ENCODE measurements around the gene FGF6.
"Not testable (repeated sequence)": the region's sequence is repeated elsewhere in the genome, so short reads cannot be mapped to it uniquely, and the experiment has no call there.

The FGF6 gene

GRCh38 chr12:4417455-4417854, 28.2 kb downstream of the FGF6 start:
- DNase-seq, result peak; percentile 26 to 73

GRCh38 chr12:4416276-4416675, 29.3 kb downstream of the FGF6 start:
- no peak for DNase-seq

- DNase-seq, result no peak
These were observed 33.1 kb downstream of the FGF6 start for GRCh38 chr12:4412465-4412864.

GRCh38 chr12:4412056-4412455, 33.6 kb downstream of the FGF6 start:
- no peak for DNase-seq

GRCh38 chr12:4407136-4407535, 38.5 kb downstream of the FGF6 start:
- no peak for DNase-seq

GRCh38 chr12:4404877-4405637, 40.6 kb downstream of the FGF6 start:
- not testable (repeated sequence) for DNase-seq

- no peak for DNase-seq
These were observed 42.6 kb downstream of the FGF6 start for GRCh38 chr12:4402996-4403395.

GRCh38 chr12:4401117-4401516, 44.5 kb downstream of the FGF6 start:
- DNase-seq, result no peak

- DNase-seq, result no peak
These were observed 49.8 kb downstream of the FGF6 start for GRCh38 chr12:4395818-4396217.

- no peak for DNase-seq
These were observed 52.4 kb downstream of the FGF6 start for GRCh38 chr12:4393211-4393610.

GRCh38 chr12:4392223-4392742, 53.3 kb downstream of the FGF6 start:
- no peak for DNase-seq

- no peak for DNase-seq
These were observed 57.0 kb downstream of the FGF6 start for GRCh38 chr12:4388662-4389061.

- no peak for DNase-seq
These were observed 57.6 kb downstream of the FGF6 start for GRCh38 chr12:4388032-4388431.

GRCh38 chr12:4387607-4388006, 58.0 kb downstream of the FGF6 start:
- DNase-seq, result no peak

GRCh38 chr12:4386801-4387200, 58.8 kb downstream of the FGF6 start:
- no peak for DNase-seq

Data from NCI-H524 (cell line).